Stomach (tissue), 9 donors: ENCODE data around the gene AUTS2. TPM values are rescaled to one million over a fixed set of nuclear protein-coding genes. Genes with fewer than 3 reads are reported as not detected.
A peak's percentile ranks its signal among the peaks of the same experiment; 100 is the strongest.

Experiments used
- DNase-seq, 2 donors: peaks; one replicate each; pipeline versions ENCODE4 v3.0.0 to v3.0.0-alpha.2; 2013 to 2019
- H3K27ac ChIP-seq, 5 donors: fragments of 200-600 bp in 4 of 5; sonication (generic) in 4 of 5; one replicate each; pipeline ENCODE4 v1.5.1; 2013 to 2019; ENCODE audit warnings: mild to moderate bottlenecking in 1 of 5, moderate library complexity in 1 of 5
- H3K27me3 ChIP-seq, 3 donors: fragments of 200-600 bp; sonication (generic); one replicate each; pipeline ENCODE4 v1.5.1; 2017 to 2019; ENCODE audit warnings: mixed run types in 1 of 3
- H3K36me3 ChIP-seq, 4 donors: fragments of 200-600 bp; sonication (generic); 1 replicate in 3 of 4; 2 replicates in 1 of 4; pipeline ENCODE4 v1.5.1; 2016 to 2019
- H3K4me1 ChIP-seq, 4 donors: fragments of 200-600 bp; sonication (generic); one replicate each; pipeline ENCODE4 v1.5.1; 2016 to 2019
- H3K4me3 ChIP-seq, 4 donors: fragments of 200-600 bp; sonication (generic) in 3 of 4; one replicate each; pipeline ENCODE4 v1.5.1; 2016 to 2019; ENCODE audit warnings: mild to moderate bottlenecking in 1 of 4
- H3K9me3 ChIP-seq, 4 donors: fragments of 200-600 bp; sonication (generic); one replicate each; pipeline ENCODE4 v1.5.1; 2016 to 2019
- EP300 ChIP-seq: sonication (generic); formaldehyde crosslinking; IDR thresholded peaks from one replicate; pipeline ENCODE4 v1.6.1; 2017; ENCODE audit warnings: antibody characterized with exemption
- POLR2A ChIP-seq, 4 donors: fragments of 450-650 bp; IDR thresholded peaks; one replicate each; pipeline ENCODE4 v1.6.1; 2016; ENCODE audit warnings: antibody characterized with exemption in 4 of 4, control low read depth in 2 of 4, mild to moderate bottlenecking in 1 of 4, moderate library complexity in 1 of 4
- POLR2AphosphoS5 ChIP-seq, 3 donors: sonication (generic); formaldehyde crosslinking; IDR thresholded peaks; one replicate each; pipeline ENCODE4 v1.6.1; 2016; ENCODE audit warnings: antibody characterized with exemption in 3 of 3
- WGBS, 5 donors: extraction: QIAGEN DNeasy Blood & Tissue Kit in 3 of 5; methylation state at CpG; one replicate each; pipeline versions ENCODE4 v1.1.5 to v1.1.7; 2013 to 2018; 5-methylcytosine and 5-hydroxymethylcytosine counted together
- intact Hi-C: fragments of 100-400 bp; cut with DNase I; formaldehyde crosslinking; loops from one replicate; pipeline ENCODE4 v1.15.1; 2023; ENCODE audit warnings: low total_unique reads
- polyA plus RNA-seq, 3 donors: library from polyadenylated mRNA; stranded (reverse); fragments of 200-250 nt; gene quantifications; one replicate each; pipeline ENCODE4 v1.2.3, GENCODE V29; 2013
- total RNA-seq, 5 donors: library from RNA; depleted of rRNA; stranded (reverse); fragments of >200 nt; gene quantifications; one replicate each; pipeline versions ENCODE4 v1.1.0 to v1.2.3, GENCODE V29; 2014 to 2016
- TF ChIP-seq, protein P1 (sequence below), 7 experiments: fragments of 450-650 bp in 4 of 7; fragments of 200-600 bp in 3 of 7; sonication (generic) in 3 of 7; IDR thresholded peaks; one replicate each; pipeline ENCODE4 v1.5.1; 2016 to 2019; ENCODE audit warnings: antibody characterized with exemption in 7 of 7, control low read depth in 2 of 7, mild to moderate bottlenecking in 1 of 7
- donor health status: healthy with polysubstance abuse.
- donor health status: Bipolar disorder and iron deficiency.
- donor health status: healthy.

The AUTS2 gene
- total and polyA plus RNA-seq, 8 donors: 3.8 to 90.3 (median 38.1) TPM

DNA sequence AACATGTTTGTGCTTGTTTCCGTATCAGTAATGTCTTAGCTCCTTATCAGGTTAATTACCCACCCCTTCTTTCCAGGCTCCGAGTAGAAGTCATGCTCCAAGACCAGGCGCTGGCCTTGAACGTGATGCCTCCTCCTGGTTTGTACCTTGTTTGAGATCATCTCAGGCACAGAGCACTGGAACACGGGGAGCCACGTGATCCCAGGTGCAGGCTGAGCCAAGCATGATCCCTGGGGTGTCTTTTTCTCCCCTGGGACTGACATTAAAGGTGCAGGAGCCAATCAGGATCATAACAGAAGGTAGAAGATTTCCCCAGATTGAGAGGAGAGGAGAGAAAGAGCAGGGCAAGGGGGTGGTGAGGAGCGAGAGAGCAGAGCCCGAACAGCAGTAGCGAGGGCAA is 907.6 kb downstream of the AUTS2 start:
- TF ChIP-seq EP300 (no peak), POLR2A (IDR thresholded peaks at IDR 0.05) (no peak), POLR2AphosphoS5 (IDR thresholded peaks at IDR 0.05) (no peak)
- TF ChIP-seq, protein P1, sequence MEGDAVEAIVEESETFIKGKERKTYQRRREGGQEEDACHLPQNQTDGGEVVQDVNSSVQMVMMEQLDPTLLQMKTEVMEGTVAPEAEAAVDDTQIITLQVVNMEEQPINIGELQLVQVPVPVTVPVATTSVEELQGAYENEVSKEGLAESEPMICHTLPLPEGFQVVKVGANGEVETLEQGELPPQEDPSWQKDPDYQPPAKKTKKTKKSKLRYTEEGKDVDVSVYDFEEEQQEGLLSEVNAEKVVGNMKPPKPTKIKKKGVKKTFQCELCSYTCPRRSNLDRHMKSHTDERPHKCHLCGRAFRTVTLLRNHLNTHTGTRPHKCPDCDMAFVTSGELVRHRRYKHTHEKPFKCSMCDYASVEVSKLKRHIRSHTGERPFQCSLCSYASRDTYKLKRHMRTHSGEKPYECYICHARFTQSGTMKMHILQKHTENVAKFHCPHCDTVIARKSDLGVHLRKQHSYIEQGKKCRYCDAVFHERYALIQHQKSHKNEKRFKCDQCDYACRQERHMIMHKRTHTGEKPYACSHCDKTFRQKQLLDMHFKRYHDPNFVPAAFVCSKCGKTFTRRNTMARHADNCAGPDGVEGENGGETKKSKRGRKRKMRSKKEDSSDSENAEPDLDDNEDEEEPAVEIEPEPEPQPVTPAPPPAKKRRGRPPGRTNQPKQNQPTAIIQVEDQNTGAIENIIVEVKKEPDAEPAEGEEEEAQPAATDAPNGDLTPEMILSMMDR (IDR thresholded peaks at IDR 0.05): no peak
- Histone ChIP-seq H3K27ac (no peak overlapping the region), H3K9me3 (no peaks in the 10 kb centered on the region), H3K27me3 (no peaks in the 10 kb centered on the region), H3K4me1 (peaks cover 0 to 6% (median 0%) of the 10 kb centered on the region in 4 donors), H3K4me3 (no peak overlapping the region), H3K36me3 (no peaks in the 10 kb centered on the region)
- intact Hi-C loops: no loop called here
- WGBS, 5 donors: 56 to 79% (median 73%) methylated on average over 9 of the region's 9 CpGs
- no peak for DNase-seq

DNA sequence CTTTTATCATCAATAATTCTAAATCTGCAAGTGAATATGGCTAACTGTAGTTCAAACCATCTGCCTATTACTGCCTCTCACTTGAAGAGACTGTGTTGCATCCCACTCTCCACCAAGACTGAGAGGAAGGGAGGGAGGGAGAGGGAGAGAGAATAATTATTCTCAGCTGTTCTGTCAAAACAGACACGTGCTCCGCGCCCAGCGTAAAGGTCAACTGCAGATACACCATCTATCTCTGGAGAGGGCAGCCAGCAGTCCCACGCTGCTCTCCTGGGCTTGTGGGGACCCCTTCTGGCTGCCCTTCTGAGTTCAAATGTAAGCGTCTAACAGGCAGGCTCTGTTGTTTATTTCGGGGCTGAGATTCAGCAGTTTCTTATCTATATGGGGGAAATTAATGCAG is 908.2 kb downstream of the AUTS2 start:
- intact Hi-C loops: no loop called here
- H3K27ac ChIP-seq: no peak overlapping the region
- H3K9me3 ChIP-seq: no peaks in the 10 kb centered on the region
- H3K4me1 ChIP-seq: peaks cover 0 to 6% (median 0%) of the 10 kb centered on the region in 4 donors
- no peaks in the 10 kb centered on the region for H3K36me3 ChIP-seq
- peak in 1 of 2 donors; percentile 58 for DNase-seq
- no peaks in the 10 kb centered on the region for H3K27me3 ChIP-seq
- no peak for TF ChIP-seq POLR2A (IDR thresholded peaks at IDR 0.05)
- no peak for TF ChIP-seq POLR2AphosphoS5 (IDR thresholded peaks at IDR 0.05)
- no peak for TF ChIP-seq EP300
- TF ChIP-seq, protein P1 (IDR thresholded peaks at IDR 0.05): no peak
- no peak overlapping the region for H3K4me3 ChIP-seq
- 73 to 88% (median 87%) methylated on average over 7 of the region's 7 CpGs for WGBS, 5 donors

- WGBS, 5 donors: 88 to 91% (median 90%) methylated on average over 7 of the region's 7 CpGs
- DNase-seq: no peak
- intact Hi-C loops: no loop called here
- Histone ChIP-seq H3K27ac (no peak overlapping the region), H3K4me1 (no peaks in the 10 kb centered on the region), H3K4me3 (no peak overlapping the region), H3K9me3 (no peaks in the 10 kb centered on the region), H3K36me3 (no peaks in the 10 kb centered on the region), H3K27me3 (no peaks in the 10 kb centered on the region)
- TF ChIP-seq POLR2AphosphoS5 (IDR thresholded peaks at IDR 0.05) (no peak), EP300 (no peak), POLR2A (IDR thresholded peaks at IDR 0.05) (no peak)
- TF ChIP-seq, protein P1 (IDR thresholded peaks at IDR 0.05): no peak
Observed at GRCh38 chr7:70512144-70512543, 913.9 kb downstream of the AUTS2 start.

DNA sequence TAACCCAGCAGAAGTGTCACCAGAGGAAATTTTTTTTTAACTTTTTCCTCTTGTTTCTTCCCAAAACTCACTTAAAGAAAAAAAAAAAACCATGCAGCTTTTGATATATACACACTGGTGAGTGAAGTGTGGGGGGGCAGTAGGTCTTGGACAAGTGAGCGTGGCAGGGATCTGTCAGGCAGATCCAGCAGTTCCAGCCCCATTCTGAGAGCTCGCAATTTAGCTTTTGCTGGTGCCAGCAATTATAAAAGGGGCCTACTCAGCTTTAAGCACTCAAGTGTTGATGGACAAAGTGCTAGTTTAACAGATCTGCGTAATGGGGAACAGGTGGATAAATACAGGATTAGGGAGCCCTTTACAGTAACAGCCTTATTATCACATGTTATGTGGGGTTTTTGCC is 914.5 kb downstream of the AUTS2 start:
- no peak overlapping the region for H3K4me3 ChIP-seq
- no peaks in the 10 kb centered on the region for H3K27me3 ChIP-seq
- intact Hi-C loops: no loop called here
- no peak overlapping the region for H3K27ac ChIP-seq
- WGBS, 5 donors: 92 to 98% (median 94%) methylated on average over 3 of the region's 3 CpGs
- TF ChIP-seq EP300: no peak
- TF ChIP-seq, protein P1 (IDR thresholded peaks at IDR 0.05): no peak
- no peak for TF ChIP-seq POLR2A (IDR thresholded peaks at IDR 0.05)
- no peak for TF ChIP-seq POLR2AphosphoS5 (IDR thresholded peaks at IDR 0.05)
- H3K9me3 ChIP-seq: no peaks in the 10 kb centered on the region
- no peaks in the 10 kb centered on the region for H3K36me3 ChIP-seq
- no peaks in the 10 kb centered on the region for H3K4me1 ChIP-seq
- DNase-seq: no peak
